Suppressor macrophage treated with lipopolysaccharide for 4 hours (primary cell): ENCODE results near the gene VSTM2L.

Experiments used
- DNase-seq: peaks from one replicate; pipeline ENCODE4 v3.0.0-alpha.2; 2020

VSTM2L gene

DNA sequence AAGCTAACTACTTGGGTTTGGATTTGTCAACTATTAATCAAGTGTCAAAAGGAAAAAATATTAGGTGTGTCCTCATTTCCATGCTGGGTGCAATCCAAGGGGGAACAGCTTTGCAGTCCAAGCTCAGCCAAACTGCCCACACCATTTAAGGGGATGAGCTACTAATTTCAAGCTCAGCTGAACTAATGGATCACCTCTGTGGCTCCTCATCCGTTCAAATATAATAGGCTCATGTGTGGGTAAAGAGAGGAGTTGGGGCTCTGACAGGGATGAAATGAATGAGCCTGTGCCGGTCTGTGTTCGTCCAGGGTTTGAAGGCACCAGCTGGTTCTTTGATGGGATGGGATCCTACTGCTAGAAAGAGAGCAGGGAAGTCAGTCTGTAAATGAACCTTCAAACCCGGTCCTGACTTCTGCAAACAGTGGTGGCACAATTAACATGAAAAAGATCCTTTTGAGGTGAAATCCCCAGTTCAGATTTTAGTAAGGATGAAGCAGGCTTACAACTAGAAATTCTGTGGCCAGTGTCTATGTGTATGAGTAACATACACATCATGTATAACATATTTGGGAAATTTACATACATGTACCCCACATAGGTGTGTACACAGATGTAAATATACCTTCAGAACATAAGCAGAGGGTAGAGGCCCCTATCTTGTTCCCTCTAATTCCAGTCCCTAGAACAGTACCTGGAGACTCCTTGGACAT lies 88.4 kb downstream of the VSTM2L start:
- no peak for DNase-seq

DNA sequence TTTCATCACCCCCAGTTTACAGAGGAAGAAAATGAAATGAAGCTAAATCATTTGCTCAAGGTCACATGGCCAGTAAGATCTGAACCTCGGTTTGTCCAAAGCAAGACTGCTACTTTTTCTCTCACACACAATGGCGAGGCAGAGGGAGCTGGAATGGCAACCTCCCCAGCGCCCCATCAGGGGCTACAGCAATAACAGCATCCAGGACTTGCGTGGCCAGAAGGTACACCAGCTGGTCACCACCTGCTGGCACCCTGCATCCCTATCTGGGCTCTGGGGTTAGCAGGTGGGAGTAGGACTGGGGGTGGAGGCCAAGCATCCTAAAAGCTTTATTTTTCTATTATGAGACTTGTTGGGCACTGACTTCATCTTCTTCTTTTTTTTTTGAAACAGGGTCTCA lies 89.0 kb downstream of the VSTM2L start:
- DNase-seq, result no peak

DNA sequence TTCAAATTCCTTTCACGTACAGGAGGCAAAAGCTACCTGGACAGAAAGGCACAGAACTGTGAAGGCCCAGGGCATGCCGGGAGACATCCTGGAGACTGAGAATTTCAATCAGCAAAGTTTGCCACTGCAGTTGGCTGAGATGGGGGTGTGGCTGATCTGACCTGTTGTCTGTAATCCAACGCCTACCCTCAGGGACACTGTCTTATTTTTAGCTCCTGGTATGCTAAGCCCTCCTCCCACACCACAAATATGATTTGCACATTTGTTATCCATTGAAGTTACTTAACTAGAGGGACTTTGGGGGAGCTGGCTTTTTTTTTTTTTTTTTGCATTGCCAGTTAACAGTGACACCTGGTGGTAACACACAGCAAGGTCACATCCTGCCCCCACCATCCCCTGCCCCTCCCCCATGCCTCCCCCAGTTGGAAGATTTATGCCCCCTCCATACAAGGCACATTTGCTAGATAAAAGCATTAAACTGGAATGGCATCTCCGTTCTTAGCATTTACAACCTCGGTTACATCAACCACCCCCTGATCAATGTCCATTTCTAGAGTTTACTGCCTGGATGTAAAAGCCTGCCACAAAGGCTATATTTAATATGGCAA lies 90.0 kb downstream of the VSTM2L start:
- DNase-seq, result peak; percentile 12

DNA sequence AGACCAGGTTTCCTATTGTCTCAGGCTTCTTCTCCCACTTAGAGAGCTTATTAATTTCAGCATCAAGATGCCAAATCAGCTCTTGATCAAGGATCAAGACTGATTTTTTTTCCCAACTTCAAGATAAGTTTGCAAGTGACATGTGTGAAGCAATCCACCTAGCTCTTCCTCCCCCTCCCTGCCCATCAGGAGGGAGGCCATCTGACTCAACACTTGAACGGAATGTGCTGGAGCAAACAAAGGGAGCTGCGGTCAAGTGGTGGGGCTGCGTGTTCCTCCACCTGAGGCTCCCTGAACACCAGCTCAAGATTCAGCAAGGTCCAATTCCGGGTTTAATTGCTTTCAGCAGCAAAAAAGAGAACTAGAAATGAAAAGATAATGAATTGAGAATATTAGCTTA lies 91.6 kb downstream of the VSTM2L start:
- no peak for DNase-seq
